HUES6 (cell line): ENCODE data around the gene EXOC7.
A peak's percentile ranks its signal among the peaks of the same experiment; 100 is the strongest.

Experiments
- H3K27ac ChIP-seq: 2 replicates; pipeline ENCODE4 v1.7.0; 2013; ENCODE audit warnings: low read depth, mild to moderate bottlenecking, low read length, inconsistent platforms
- H3K27me3 ChIP-seq: 2 replicates; pipeline ENCODE4 v1.6.1; 2013; ENCODE audit warnings: low read length; ENCODE audit not compliant: control insufficient read depth, insufficient read depth
- H3K36me3 ChIP-seq: 2 replicates; pipeline ENCODE4 v1.6.1; 2013; ENCODE audit warnings: low read length; ENCODE audit not compliant: control insufficient read depth, insufficient read depth
- H3K4me1 ChIP-seq: 2 replicates; pipeline ENCODE4 v1.6.1; 2013; ENCODE audit warnings: low read length; ENCODE audit not compliant: control insufficient read depth, insufficient read depth
- H3K4me3 ChIP-seq: 2 replicates; pipeline ENCODE4 v1.5.1; 2013; ENCODE audit warnings: low read depth, low read length
- H3K9ac ChIP-seq: one replicate; pipeline ENCODE4 v1.6.1; 2013; ENCODE audit warnings: mild to moderate bottlenecking, low read length
- H3K9me3 ChIP-seq: 2 replicates; pipeline ENCODE4 v1.6.1; 2013; ENCODE audit warnings: low read depth, low read length; ENCODE audit not compliant: control insufficient read depth, insufficient read depth

The EXOC7 gene

DNA sequence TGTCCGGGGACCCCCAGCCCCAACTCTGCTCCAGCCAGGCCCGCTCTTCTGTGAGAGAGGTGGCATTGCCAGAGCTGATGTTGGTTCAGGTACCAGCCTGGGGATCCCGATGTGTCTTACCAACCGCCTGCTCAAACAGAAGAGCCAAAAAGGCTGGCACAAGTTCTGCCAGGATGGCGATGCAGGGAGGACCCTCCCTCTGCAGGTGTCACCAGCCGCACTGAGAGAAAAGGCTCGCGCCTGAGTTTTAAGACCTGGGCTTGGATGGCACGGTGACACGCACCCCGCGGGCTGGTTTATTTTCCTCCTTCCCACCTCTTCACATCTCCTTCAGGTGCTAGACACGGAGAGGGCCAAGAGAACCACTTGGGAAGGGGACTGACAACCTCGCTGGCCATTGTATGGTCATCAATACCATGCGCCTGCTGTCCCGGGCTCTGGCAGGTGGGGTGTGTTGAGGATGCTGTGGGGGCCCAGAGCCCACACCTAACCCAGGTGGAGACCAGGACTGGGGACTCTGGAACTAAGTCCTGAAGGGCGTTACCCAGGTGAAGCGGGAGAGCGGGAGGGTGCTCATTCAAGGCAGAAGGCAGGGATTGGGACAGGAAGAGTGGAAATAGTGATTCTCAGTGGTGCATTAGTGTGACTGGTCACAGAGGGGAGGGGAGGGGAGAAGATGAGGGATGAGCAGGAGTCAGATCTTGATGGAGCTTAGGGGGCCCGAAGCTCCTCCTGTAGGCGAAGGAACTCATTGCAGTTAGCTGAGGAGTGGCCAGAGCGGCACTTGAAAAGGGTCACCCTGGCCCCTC lies 21.2 kb upstream of the EXOC7 start:
- Histone ChIP-seq H3K4me1 (peaks cover 22% of the 10 kb centered on the region), H3K27me3 (peaks cover 33% of the 10 kb centered on the region), H3K4me3 (no peak overlapping the region), H3K9ac (no peak overlapping the region), H3K36me3 (no peaks in the 10 kb centered on the region), H3K9me3 (no peaks in the 10 kb centered on the region), H3K27ac (no peak overlapping the region)

DNA sequence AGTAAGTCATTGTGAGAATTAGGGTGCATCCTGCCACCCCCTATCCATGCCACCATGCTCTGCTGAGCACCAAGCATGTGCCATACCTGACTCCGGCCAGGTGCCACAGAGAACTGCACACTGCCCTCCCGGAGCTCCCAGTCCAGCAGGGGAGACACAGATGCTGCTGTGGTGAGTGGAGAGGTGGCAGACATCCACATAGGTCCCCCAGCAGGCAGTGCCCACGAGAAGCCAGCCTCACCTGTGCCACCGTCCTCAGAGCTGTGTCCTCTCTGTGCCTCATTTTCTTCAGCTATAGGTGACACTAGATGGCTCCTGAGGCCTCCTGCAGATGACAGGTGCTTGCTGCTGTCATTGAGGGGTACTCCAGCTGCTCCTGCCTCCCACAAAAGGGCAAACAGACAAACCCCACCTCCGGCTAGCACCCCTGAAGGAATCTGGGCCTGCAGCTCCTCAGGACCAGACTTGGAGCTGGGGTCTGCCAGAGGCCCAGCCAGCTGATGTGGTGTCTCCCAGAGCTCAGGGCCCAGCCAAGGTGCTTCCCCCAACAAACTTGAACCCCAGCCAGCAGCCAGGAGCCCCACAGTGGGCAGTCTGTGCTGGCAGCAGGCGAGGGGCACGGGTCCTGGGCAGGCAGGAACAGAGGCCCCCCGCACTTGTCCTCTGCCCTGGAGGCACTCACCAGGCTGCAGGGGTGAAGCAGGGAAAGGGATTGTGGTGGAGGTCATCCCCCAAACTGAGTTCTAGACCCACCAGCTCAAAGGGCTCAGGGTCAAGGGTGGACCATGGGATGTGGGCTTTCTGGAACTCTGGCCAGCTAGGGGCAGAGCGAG lies 20.4 kb upstream of the EXOC7 start:
- Histone ChIP-seq H3K9me3 (no peaks in the 10 kb centered on the region), H3K27me3 (peaks cover 30% of the 10 kb centered on the region), H3K27ac (no peak overlapping the region), H3K4me1 (peaks cover 28% of the 10 kb centered on the region), H3K9ac (no peak overlapping the region), H3K36me3 (no peaks in the 10 kb centered on the region), H3K4me3 (no peak overlapping the region)

DNA sequence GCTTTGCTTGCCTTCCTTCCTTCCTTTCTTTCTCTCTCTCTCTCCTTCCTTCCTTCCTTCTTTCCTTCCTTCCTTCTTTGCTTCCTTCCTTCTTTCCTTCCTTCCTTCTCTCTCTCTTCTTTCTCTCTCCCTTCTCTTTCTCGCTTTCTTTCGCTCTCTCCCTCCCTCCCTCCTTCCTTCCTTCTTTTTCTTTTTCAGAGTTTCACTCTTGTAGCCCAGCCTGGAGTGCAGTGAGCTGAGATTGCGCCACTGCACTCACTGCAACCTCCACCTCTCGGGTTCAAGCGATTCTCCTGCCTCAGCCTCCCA lies 19.6 kb upstream of the EXOC7 start:
- Histone ChIP-seq H3K36me3 (no peaks in the 10 kb centered on the region), H3K9me3 (no peaks in the 10 kb centered on the region), H3K27ac (no peak overlapping the region), H3K27me3 (peaks cover 30% of the 10 kb centered on the region), H3K9ac (no peak overlapping the region), H3K4me3 (no peak overlapping the region), H3K4me1 (peaks cover 28% of the 10 kb centered on the region)

DNA sequence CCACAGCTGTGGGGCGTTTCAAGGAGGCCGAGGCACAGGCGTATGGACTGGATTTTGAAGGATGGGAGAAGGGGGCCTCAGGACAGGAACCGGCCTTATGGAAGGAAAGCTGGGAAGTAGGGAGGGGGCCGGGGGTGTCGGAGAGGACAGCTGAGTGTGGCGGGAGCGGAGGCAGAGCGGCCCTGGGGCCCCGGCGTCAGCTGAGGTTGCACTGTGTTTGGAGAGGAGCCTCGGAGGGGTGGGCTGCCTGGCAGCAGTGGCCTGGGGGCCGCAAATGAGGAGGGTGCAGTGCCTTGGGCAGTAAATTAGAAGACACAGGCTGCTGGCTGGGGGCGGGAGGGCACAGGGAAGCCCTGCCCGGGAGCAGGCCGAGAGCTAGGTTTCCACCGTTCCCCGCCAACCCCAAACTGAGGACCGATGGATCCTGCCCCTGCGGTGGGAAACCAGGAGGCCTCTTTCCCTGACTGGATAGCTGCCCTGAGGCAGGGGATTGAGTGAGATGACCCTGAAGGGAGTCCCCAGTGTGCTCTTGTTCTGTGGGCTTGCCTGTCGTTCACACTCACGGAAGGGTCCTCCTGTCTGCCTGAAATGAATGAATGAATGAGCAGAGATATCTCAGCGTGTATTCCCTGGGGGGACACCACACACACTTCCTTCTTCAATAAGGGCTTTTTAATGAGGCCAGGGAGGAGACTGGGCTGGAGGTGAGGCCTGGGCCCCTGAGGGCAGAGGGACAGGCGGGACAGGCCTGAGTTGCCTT lies 19.0 kb upstream of the EXOC7 start:
- no peaks in the 10 kb centered on the region for H3K36me3 ChIP-seq
- H3K4me3 ChIP-seq = peak overlapping the region; percentile 46
- peaks cover 28% of the 10 kb centered on the region for H3K4me1 ChIP-seq
- H3K27ac ChIP-seq = no peak overlapping the region
- peak overlapping the region; percentile 59 for H3K9ac ChIP-seq
- no peaks in the 10 kb centered on the region for H3K9me3 ChIP-seq
- H3K27me3 ChIP-seq = peaks cover 30% of the 10 kb centered on the region

DNA sequence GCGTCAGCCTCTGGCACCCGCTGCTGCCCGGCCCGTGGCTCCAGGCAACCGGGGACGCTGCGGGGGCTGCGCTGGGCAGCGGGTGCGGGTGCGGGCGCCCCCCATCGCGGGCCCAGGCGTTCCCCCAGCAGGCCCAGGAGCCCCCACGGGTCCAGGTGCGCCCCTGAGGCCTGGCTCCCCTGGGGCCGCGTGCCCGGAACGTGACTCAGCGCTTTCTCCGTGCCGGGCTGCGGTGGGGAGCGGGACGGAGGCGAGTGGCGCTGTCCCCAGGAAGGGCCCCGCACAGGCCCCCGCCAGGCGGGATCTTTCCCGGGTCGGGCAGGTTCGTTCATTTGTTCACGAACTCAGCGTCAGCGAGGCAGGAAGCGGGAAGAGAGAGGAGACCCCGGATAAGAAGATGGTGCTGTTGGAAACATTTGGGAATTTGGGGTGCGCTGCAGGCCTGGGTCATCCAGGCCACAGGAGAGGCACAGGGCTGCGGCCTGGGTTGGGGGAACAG lies 18.4 kb upstream of the EXOC7 start:
- Histone ChIP-seq H3K9me3 (no peaks in the 10 kb centered on the region), H3K4me1 (peaks cover 28% of the 10 kb centered on the region), H3K36me3 (no peaks in the 10 kb centered on the region), H3K27me3 (peaks cover 28% of the 10 kb centered on the region), H3K4me3 (peak overlapping the region; percentile 46), H3K9ac (peak overlapping the region; percentile 59), H3K27ac (no peak overlapping the region; the same call in 1 of the 2 replicates)

DNA sequence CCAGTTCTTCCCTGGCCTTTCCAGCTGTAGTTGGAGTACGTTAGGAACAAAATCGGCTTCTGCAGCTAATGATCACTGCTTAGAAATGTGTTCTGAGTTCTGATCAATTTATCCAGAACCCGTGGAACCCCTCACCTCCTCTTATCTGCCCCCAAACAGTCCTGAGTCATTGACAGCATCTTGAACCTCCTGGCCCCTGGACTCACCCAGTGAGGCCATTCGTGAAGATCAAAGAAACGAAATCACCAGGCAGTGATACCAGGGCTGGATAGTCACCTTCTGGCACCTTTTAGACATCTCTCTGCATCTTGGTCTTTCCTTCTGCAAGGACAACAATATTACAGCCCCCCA lies 17.0 kb upstream of the EXOC7 start:
- Histone ChIP-seq H3K9me3 (no peaks in the 10 kb centered on the region), H3K36me3 (no peaks in the 10 kb centered on the region), H3K9ac (no peak overlapping the region), H3K27ac (no peak overlapping the region), H3K27me3 (peaks cover 24% of the 10 kb centered on the region), H3K4me3 (no peak overlapping the region), H3K4me1 (peaks cover 28% of the 10 kb centered on the region)

DNA sequence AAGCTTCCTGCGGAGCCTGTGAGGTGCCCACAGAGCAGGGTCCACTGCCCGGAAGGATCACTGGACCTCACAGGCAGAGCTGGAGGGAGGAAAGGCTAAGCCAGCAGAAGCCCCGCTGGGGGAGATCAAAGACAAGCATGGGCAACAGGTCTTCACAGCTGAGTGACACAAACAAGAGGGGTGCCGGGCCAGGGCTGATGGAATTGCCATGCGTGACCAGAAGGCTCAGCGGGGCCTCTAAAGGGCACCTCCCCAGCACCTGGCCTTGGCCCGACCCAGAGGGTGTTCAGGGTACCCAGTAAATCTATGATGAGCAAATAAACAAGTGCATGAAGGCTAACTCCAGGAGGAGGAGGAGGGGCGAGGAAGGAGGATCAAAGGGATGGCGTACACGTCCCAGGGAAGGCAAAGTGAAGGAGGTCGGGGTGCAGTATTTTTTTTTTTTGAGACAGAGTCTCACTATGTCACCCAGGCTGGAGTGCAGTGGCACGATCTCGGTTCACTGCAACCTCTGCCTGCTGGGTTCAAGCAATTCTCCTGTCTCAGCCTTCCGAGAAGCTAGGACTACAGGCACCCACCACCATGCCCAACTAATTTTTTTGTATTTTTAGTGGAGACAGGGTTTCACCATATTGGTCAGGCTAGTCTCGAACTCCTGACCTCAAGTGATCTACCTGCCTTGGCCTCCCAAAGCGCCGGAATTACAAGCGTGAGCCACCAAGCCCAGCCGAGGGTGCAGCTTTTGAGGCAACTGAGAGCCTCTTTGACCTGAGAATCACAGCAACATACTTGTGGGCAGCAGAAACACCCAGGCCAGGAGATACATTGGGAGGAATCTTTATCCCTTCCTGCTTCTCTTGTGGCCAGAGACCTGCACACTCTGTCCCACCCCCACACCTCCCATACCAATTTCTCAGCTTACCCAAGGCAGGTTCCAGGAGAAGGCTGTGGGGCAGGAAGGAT lies 16.1 kb upstream of the EXOC7 start:
- H3K27ac ChIP-seq = no peak overlapping the region
- no peak overlapping the region for H3K4me3 ChIP-seq
- H3K27me3 ChIP-seq = peaks cover 24% of the 10 kb centered on the region
- H3K4me1 ChIP-seq = peaks cover 28% of the 10 kb centered on the region
- H3K9me3 ChIP-seq = no peaks in the 10 kb centered on the region
- no peak overlapping the region for H3K9ac ChIP-seq
- H3K36me3 ChIP-seq = no peaks in the 10 kb centered on the region

DNA sequence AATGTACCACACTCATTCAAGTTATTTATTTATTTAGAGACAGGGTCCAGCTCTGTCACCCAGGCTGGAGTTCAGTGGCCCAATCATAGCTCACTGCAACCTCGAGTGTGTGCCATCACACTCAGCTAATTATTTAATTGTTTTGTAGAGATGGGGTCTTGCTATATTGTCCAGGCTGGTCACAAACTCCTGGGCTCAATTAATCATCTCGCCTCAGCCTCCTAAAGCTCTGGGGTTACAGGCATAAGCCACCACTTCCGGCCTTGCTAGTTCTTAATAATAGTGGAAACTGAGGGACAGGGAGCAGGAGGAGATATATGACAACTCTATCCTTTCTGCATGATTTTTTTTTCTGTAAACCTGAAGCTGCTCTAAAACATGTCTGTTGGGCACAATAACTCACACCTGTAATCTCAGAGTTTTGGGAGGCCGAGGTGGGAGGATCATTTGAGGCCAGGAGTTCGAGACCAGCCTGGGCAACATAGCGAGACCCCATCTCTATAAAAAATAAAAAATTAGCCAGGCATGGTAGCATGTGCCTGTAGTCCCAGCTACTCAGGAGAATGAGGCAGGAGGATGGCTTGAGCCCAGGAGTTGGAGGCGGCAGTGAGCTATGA lies 11.7 kb upstream of the EXOC7 start:
- Histone ChIP-seq H3K27me3 (no peaks in the 10 kb centered on the region), H3K4me3 (no peak overlapping the region), H3K9ac (no peak overlapping the region), H3K4me1 (peaks cover 9% of the 10 kb centered on the region), H3K9me3 (peaks cover 3% of the 10 kb centered on the region; the same call in 1 of the 2 replicates), H3K36me3 (no peaks in the 10 kb centered on the region), H3K27ac (no peak overlapping the region)

DNA sequence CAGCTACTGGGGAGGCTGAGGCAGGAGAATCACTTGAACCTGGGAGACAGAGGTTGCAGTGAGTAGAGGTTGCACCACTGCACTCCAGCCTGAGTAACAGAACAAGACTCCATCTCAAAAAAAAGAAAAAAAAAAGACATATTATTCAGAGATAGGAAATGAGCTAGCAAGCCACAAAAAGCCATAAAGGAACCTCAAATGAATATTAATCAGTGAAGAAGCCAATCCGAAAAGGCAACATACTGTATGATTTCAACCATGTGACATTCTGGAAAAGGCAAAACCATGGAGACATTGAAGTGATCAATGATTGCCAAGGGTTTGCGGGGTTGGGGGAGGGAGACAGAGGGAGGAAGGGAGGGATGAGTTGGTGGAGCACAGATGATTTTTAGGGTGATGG lies 8.4 kb upstream of the EXOC7 start:
- Histone ChIP-seq H3K27me3 (no peaks in the 10 kb centered on the region), H3K4me3 (no peak overlapping the region), H3K27ac (no peak overlapping the region), H3K9ac (no peak overlapping the region), H3K9me3 (peaks cover 3% of the 10 kb centered on the region; the same call in 1 of the 2 replicates), H3K36me3 (no peaks in the 10 kb centered on the region), H3K4me1 (no peaks in the 10 kb centered on the region)

DNA sequence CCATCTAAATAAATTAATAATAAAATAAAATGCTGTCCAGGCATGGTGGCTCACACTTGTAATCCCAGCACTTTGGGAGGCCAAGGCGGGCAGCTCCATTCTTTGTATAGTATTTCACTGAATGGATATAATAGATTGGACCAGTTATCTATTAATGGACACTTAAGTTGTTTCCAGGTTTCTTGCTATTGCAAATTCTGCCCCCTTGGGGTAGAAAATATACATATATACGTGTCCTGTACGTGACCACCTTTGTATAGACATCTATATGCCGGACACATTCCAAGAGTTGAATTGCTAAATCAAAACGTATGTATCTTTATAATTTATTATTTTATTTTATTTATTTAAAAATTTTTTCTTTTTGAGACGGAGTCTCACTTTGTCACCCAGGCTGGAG lies 3.9 kb upstream of the EXOC7 start:
- Histone ChIP-seq H3K9ac (no peak overlapping the region), H3K27me3 (no peaks in the 10 kb centered on the region), H3K27ac (no peak overlapping the region), H3K4me1 (peaks cover 17% of the 10 kb centered on the region), H3K36me3 (no peaks in the 10 kb centered on the region), H3K4me3 (no peak overlapping the region), H3K9me3 (no peaks in the 10 kb centered on the region)
